ENCODE measurements around the gene KIF4B. TPM values are rescaled to one million over a fixed set of nuclear protein-coding genes. Genes with fewer than 3 reads are reported as not detected.
"Not testable (repeated sequence)": the region's sequence is repeated elsewhere in the genome, so short reads cannot be mapped to it uniquely, and the experiment has no call there.

Gene KIF4B
- total RNA-seq, 2 donors from 2014 or later = not detected

- Histone ChIP-seq H3K9me3 (no peaks in the 10 kb centered on the region), H3K9ac (ENCODE audit: low read depth in 2 of 2, low read length in 2 of 2) (no peak overlapping the region), H3K27ac (no peak overlapping the region), H3K4me1 (no peaks in the 10 kb centered on the region), H3K27me3 (no peaks in the 10 kb centered on the region), H3K4me3 (no peak overlapping the region), H3K36me3 (no peaks in the 10 kb centered on the region)
- intact Hi-C loops (cut with DNase I) = no loop called here
- DNase-seq = no peak
- TF ChIP-seq CTCF (IDR thresholded peaks at IDR 0.05) = no peak
These were observed 15.7 kb downstream of the KIF4B start for GRCh38 chr5:155029240-155029639.

- H3K4me3 ChIP-seq; H3K4me1 ChIP-seq; H3K36me3 ChIP-seq; H3K9me3 ChIP-seq; H3K9ac ChIP-seq (ENCODE audit: low read depth in 2 of 2, low read length in 2 of 2); H3K27ac ChIP-seq; intact Hi-C loops (cut with DNase I); DNase-seq; H3K27me3 ChIP-seq: not testable (repeated sequence)
These were observed 20.7 kb downstream of the KIF4B start for GRCh38 chr5:155034145-155034744.

GRCh38 chr5:155035087-155035486 lies 21.5 kb downstream of the KIF4B start:
- H3K4me1 ChIP-seq; H3K9me3 ChIP-seq; H3K4me3 ChIP-seq; H3K27me3 ChIP-seq; H3K27ac ChIP-seq; H3K9ac ChIP-seq (ENCODE audit: low read depth in 2 of 2, low read length in 2 of 2); DNase-seq; intact Hi-C loops (cut with DNase I); H3K36me3 ChIP-seq: not testable (repeated sequence)

- TF ChIP-seq CTCF (IDR thresholded peaks at IDR 0.05) = no peak
- H3K4me3 ChIP-seq = no peak overlapping the region
- no peaks in the 10 kb centered on the region for H3K36me3 ChIP-seq
- H3K27ac ChIP-seq = no peak overlapping the region
- H3K27me3 ChIP-seq = no peaks in the 10 kb centered on the region
- no peaks in the 10 kb centered on the region for H3K9me3 ChIP-seq
- intact Hi-C loops (cut with DNase I) = no loop called here
- DNase-seq = no peak
- H3K4me1 ChIP-seq = no peaks in the 10 kb centered on the region
- no peak overlapping the region for H3K9ac ChIP-seq (ENCODE audit: low read depth in 2 of 2, low read length in 2 of 2)
These were observed 27.6 kb downstream of the KIF4B start for GRCh38 chr5:155040984-155041653.

GRCh38 chr5:155044591-155044990 lies 31.0 kb downstream of the KIF4B start:
- Histone ChIP-seq H3K27me3 (no peaks in the 10 kb centered on the region), H3K9me3 (no peaks in the 10 kb centered on the region), H3K27ac (no peak overlapping the region), H3K4me1 (no peaks in the 10 kb centered on the region), H3K36me3 (no peaks in the 10 kb centered on the region), H3K4me3 (no peak overlapping the region), H3K9ac (ENCODE audit: low read depth in 2 of 2, low read length in 2 of 2) (no peak overlapping the region)
- TF ChIP-seq CTCF (IDR thresholded peaks at IDR 0.05) = no peak
- no peak for DNase-seq
- intact Hi-C loops (cut with DNase I) = no loop called here

GRCh38 chr5:155046591-155046990 lies 33.0 kb downstream of the KIF4B start:
- Histone ChIP-seq H3K4me1 (no peaks in the 10 kb centered on the region), H3K36me3 (no peaks in the 10 kb centered on the region), H3K9me3 (no peaks in the 10 kb centered on the region), H3K4me3 (no peak overlapping the region), H3K27me3 (no peaks in the 10 kb centered on the region), H3K9ac (ENCODE audit: low read depth in 2 of 2, low read length in 2 of 2) (no peak overlapping the region), H3K27ac (no peak overlapping the region)
- no peak for DNase-seq
- intact Hi-C loops (cut with DNase I) = no loop called here
- no peak for TF ChIP-seq CTCF (IDR thresholded peaks at IDR 0.05)
